HepG2 (cell line): ENCODE measurements around the gene CUL1. TPM values are rescaled to one million over a fixed set of nuclear protein-coding genes. Genes with fewer than 3 reads are reported as not detected.

ENCODE experiments used
- ADNP ChIP-seq: sonication (generic); formaldehyde crosslinking; IDR thresholded peaks from 2 replicates; pipeline ENCODE4 v1.4.0; 2020; ENCODE audit warnings: missing genetic modification reagents
- BRD4 ChIP-seq: sonication (generic); formaldehyde crosslinking; IDR thresholded peaks from 2 replicates; pipeline ENCODE4 v1.4.0; 2020; ENCODE audit warnings: missing genetic modification reagents
- DNMT1 ChIP-seq: sonication (generic); formaldehyde crosslinking; IDR thresholded peaks from 2 replicates; pipeline ENCODE4 v1.5.1; 2020; ENCODE audit warnings: mild to moderate bottlenecking, missing genetic modification reagents
- MATR3 ChIP-seq: sonication (generic); formaldehyde crosslinking; IDR thresholded peaks from 2 replicates; pipeline ENCODE4 v1.4.0; 2020; ENCODE audit warnings: missing genetic modification reagents
- NFE2L1 ChIP-seq: sonication (generic); formaldehyde crosslinking; IDR thresholded peaks from 2 replicates; pipeline ENCODE4 v1.4.0; 2020; ENCODE audit warnings: missing genetic modification reagents, mild to moderate bottlenecking, borderline replicate concordance
- NKX3-1 ChIP-seq: sonication (generic); formaldehyde crosslinking; IDR thresholded peaks from 2 replicates; pipeline ENCODE4 v1.5.0; 2020; ENCODE audit warnings: missing genetic modification reagents
- NR2F6 ChIP-seq, 2 experiments: IDR thresholded peaks; 2 replicates each; pipeline ENCODE4 v1.6.1; 2016; ENCODE audit warnings: antibody characterized with exemption in 1 of 2, mild to moderate bottlenecking in 1 of 2
- RELA ChIP-seq: sonication (generic); formaldehyde crosslinking; IDR thresholded peaks from 2 replicates; pipeline ENCODE4 v1.4.0; 2020; ENCODE audit warnings: missing genetic modification reagents
- RFXAP ChIP-seq: sonication (generic); formaldehyde crosslinking; IDR thresholded peaks from 2 replicates; pipeline ENCODE4 v1.4.0; 2020; ENCODE audit warnings: missing genetic modification reagents, borderline replicate concordance
- TBL1XR1 ChIP-seq: fragments of 150-350 bp; IDR thresholded peaks from 2 replicates; pipeline ENCODE4 v1.6.1; 2014; ENCODE audit warnings: borderline replicate concordance, low read length; ENCODE audit not compliant: partially characterized antibody
- ZEB1 ChIP-seq: IDR thresholded peaks from 2 replicates; pipeline ENCODE4 v1.6.1; 2012; ENCODE audit warnings: mild to moderate bottlenecking, low read depth, inconsistent platforms; ENCODE audit not compliant: insufficient replicate concordance
- ZFP82 ChIP-seq: sonication (generic); formaldehyde crosslinking; IDR thresholded peaks from 2 replicates; pipeline ENCODE4 v1.5.1; 2020; ENCODE audit warnings: mild to moderate bottlenecking, missing genetic modification reagents, borderline replicate concordance
- ZFYVE20 ChIP-seq: sonication (generic); formaldehyde crosslinking; IDR thresholded peaks from 2 replicates; pipeline ENCODE4 v1.8.0; 2023; ENCODE audit warnings: low read depth, mild to moderate bottlenecking, moderate library complexity, missing genetic modification reagents, borderline replicate concordance
- ZNF101 ChIP-seq: sonication (generic); formaldehyde crosslinking; IDR thresholded peaks from 2 replicates; pipeline ENCODE4 v1.4.0; 2020; ENCODE audit warnings: mild to moderate bottlenecking, low read depth, missing genetic modification reagents, borderline replicate concordance
- ZNF263 ChIP-seq: sonication (generic); formaldehyde crosslinking; IDR thresholded peaks from 2 replicates; pipeline ENCODE4 v1.4.0; 2020; ENCODE audit warnings: missing genetic modification reagents
- ZNF451 ChIP-seq: sonication (generic); formaldehyde crosslinking; IDR thresholded peaks from 2 replicates; pipeline ENCODE4 v1.5.0; 2020; ENCODE audit warnings: mild to moderate bottlenecking, missing genetic modification reagents
- ZNF556 ChIP-seq: sonication (generic); formaldehyde crosslinking; IDR thresholded peaks from 2 replicates; pipeline ENCODE4 v1.4.0; 2020; ENCODE audit warnings: mild to moderate bottlenecking, missing genetic modification reagents, borderline replicate concordance
- ZNF792 ChIP-seq: IDR thresholded peaks from 2 replicates; pipeline ENCODE4 v1.6.1; 2016
- polyA plus RNA-seq, 8 experiments: library from polyadenylated mRNA; depleted of rRNA in 3 of 8; stranded (reverse) in 7 of 8; unstranded in 1 of 8; fragments of >200 nt; fragmentation: Illumina TruSeq in 4 of 8; extraction: Trizol in 4 of 8; gene quantifications; 2 replicates each; pipeline versions ENCODE4 v1.2.1 to v1.2.3, GENCODE V29; 2011 to 2016; ENCODE audit warnings: low read depth in 4 of 8, missing spikeins in 1 of 8, mixed read lengths in 1 of 8; ENCODE audit not compliant: insufficient read depth in 1 of 8
- total RNA-seq, 5 experiments: library from RNA; depleted of rRNA; stranded (reverse); fragments of >200 nt; fragmentation: Illumina TruSeq; extraction: Trizol; gene quantifications; 2 replicates each; pipeline ENCODE4 v1.2.3, GENCODE V29; 2016; ENCODE audit warnings: low read depth in 1 of 5
- TF ChIP-seq, protein P1 (sequence below): sonication (generic); formaldehyde crosslinking; conservative IDR thresholded peaks from 2 replicates; pipeline ENCODE4 v1.5.0; 2020; ENCODE audit warnings: missing genetic modification reagents
- TF ChIP-seq, protein P2 (sequence below): IDR thresholded peaks from 2 replicates; pipeline ENCODE4 v1.6.1; 2012; ENCODE audit warnings: low read length, improper control_type of control experiment
- TF ChIP-seq, protein P3 (sequence below): IDR thresholded peaks from 2 replicates; pipeline ENCODE4 v1.6.1; 2016; ENCODE audit warnings: control low read depth
- TF ChIP-seq, protein P4 (sequence below): IDR thresholded peaks from 2 replicates; pipeline ENCODE4 v1.6.1; 2016; ENCODE audit warnings: low read depth, borderline replicate concordance
- TF ChIP-seq, protein P5 (sequence below): sonication (generic); formaldehyde crosslinking; IDR thresholded peaks from 2 replicates; pipeline ENCODE4 v1.4.0; 2020; ENCODE audit warnings: low read depth, mild to moderate bottlenecking, missing genetic modification reagents

Gene CUL1
- total and polyA plus RNA-seq, 2 of the 13 experiments (the other 11 are each of a cell fraction or from before 2014, with no cell fraction given): 30.1 to 45.9 TPM

DNA sequence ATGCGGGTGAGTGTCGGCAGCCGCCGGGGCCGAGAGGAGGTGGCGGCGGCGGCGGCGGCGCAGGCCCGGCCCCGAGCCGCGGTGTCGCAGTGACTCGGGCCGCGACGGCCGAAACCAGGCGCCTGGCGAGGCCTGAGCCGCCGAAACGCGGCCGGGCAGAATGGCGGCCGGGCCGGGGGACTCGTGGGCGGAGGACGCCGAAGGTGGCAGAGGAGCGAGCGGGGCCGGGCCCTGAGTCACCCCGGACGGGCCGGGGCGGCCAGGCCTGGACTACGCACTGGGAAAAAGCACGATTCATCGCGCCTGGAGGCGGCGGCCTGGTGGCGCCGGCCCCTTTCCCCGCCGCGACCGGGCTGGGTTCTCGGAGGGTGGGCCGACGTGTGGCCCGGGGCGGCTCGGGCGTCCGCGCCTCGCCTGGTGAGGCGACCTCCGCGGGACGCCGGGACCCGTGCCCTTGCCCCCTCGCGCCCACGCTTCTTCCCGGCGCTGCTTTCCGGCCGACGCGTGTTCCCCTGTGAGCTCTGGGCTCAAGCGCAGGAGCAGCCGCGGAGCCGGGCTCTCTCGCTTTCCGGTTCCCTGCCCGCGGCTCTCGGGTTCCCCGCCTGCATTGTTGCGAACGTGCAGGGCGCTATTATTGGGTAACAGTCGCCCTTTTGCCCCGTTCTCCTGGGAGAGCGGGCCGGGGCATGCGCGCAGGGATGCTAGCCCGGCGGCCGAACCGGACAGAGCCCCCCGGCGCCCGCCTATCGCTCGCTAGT, 500 bp downstream of the CUL1 start (continued):
- no peak for TF ChIP-seq DNMT1
- TF ChIP-seq NR2F6 (IDR thresholded peaks at IDR 0.05): 0 out of 2 replicates have a peak, but pooled peaks have one; percentile 6
- peak; percentile 50; the same call in 1 of the 2 replicates for TF ChIP-seq NR2F6 (CRISPR knock-in tag; IDR thresholded peaks at IDR 0.05)
- TF ChIP-seq ADNP (CRISPR knock-in tag): no peak
- TF ChIP-seq MATR3 (CRISPR knock-in tag): no peak
- TF ChIP-seq, protein P1, sequence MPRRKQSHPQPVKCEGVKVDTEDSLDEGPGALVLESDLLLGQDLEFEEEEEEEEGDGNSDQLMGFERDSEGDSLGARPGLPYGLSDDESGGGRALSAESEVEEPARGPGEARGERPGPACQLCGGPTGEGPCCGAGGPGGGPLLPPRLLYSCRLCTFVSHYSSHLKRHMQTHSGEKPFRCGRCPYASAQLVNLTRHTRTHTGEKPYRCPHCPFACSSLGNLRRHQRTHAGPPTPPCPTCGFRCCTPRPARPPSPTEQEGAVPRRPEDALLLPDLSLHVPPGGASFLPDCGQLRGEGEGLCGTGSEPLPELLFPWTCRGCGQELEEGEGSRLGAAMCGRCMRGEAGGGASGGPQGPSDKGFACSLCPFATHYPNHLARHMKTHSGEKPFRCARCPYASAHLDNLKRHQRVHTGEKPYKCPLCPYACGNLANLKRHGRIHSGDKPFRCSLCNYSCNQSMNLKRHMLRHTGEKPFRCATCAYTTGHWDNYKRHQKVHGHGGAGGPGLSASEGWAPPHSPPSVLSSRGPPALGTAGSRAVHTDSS (CRISPR knock-in tag): no peak
- no peak for TF ChIP-seq ZNF451
- TF ChIP-seq, protein P2, sequence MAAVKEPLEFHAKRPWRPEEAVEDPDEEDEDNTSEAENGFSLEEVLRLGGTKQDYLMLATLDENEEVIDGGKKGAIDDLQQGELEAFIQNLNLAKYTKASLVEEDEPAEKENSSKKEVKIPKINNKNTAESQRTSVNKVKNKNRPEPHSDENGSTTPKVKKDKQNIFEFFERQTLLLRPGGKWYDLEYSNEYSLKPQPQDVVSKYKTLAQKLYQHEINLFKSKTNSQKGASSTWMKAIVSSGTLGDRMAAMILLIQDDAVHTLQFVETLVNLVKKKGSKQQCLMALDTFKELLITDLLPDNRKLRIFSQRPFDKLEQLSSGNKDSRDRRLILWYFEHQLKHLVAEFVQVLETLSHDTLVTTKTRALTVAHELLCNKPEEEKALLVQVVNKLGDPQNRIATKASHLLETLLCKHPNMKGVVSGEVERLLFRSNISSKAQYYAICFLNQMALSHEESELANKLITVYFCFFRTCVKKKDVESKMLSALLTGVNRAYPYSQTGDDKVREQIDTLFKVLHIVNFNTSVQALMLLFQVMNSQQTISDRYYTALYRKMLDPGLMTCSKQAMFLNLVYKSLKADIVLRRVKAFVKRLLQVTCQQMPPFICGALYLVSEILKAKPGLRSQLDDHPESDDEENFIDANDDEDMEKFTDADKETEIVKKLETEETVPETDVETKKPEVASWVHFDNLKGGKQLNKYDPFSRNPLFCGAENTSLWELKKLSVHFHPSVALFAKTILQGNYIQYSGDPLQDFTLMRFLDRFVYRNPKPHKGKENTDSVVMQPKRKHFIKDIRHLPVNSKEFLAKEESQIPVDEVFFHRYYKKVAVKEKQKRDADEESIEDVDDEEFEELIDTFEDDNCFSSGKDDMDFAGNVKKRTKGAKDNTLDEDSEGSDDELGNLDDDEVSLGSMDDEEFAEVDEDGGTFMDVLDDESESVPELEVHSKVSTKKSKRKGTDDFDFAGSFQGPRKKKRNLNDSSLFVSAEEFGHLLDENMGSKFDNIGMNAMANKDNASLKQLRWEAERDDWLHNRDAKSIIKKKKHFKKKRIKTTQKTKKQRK: no peak
- TF ChIP-seq ZFP82: peak; percentile 26; the same call in 1 of the 2 replicates
- TF ChIP-seq BRD4 (CRISPR knock-in tag): no peak; the same call in 1 of the 2 replicates
- TF ChIP-seq, protein P3, sequence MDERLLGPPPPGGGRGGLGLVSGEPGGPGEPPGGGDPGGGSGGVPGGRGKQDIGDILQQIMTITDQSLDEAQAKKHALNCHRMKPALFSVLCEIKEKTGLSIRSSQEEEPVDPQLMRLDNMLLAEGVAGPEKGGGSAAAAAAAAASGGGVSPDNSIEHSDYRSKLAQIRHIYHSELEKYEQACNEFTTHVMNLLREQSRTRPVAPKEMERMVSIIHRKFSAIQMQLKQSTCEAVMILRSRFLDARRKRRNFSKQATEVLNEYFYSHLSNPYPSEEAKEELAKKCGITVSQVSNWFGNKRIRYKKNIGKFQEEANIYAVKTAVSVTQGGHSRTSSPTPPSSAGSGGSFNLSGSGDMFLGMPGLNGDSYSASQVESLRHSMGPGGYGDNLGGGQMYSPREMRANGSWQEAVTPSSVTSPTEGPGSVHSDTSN (CRISPR knock-in tag): no peak
- TF ChIP-seq TBL1XR1: no peak
- no peak for TF ChIP-seq ZFYVE20
- no peak for TF ChIP-seq RELA (CRISPR knock-in tag)
- no peak for TF ChIP-seq ZNF101 (CRISPR knock-in tag)
- TF ChIP-seq, protein P4, sequence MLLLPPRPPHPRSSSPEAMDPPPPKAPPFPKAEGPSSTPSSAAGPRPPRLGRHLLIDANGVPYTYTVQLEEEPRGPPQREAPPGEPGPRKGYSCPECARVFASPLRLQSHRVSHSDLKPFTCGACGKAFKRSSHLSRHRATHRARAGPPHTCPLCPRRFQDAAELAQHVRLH (CRISPR knock-in tag): no peak
- TF ChIP-seq, protein P5, sequence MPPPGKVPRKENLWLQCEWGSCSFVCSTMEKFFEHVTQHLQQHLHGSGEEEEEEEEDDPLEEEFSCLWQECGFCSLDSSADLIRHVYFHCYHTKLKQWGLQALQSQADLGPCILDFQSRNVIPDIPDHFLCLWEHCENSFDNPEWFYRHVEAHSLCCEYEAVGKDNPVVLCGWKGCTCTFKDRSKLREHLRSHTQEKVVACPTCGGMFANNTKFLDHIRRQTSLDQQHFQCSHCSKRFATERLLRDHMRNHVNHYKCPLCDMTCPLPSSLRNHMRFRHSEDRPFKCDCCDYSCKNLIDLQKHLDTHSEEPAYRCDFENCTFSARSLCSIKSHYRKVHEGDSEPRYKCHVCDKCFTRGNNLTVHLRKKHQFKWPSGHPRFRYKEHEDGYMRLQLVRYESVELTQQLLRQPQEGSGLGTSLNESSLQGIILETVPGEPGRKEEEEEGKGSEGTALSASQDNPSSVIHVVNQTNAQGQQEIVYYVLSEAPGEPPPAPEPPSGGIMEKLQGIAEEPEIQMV (CRISPR knock-in tag): no peak
- no peak for TF ChIP-seq ZNF263 (CRISPR knock-in tag)
- TF ChIP-seq NKX3-1 (CRISPR knock-in tag): no peak
- no peak for TF ChIP-seq ZEB1
- no peak for TF ChIP-seq NFE2L1 (CRISPR knock-in tag)
- peak; percentile 47; the same call in 1 of the 2 replicates for TF ChIP-seq ZNF556 (CRISPR knock-in tag)
- no peak for TF ChIP-seq ZNF792 (CRISPR knock-in tag)
- TF ChIP-seq RFXAP (CRISPR knock-in tag): peak; percentile 57; the same call in 1 of the 2 replicates
